Tongue (tissue), 2 donors: ENCODE measurements around the gene ACSF3. TPM values are rescaled to one million over a fixed set of nuclear protein-coding genes. Genes with fewer than 3 reads are reported as not detected.
A peak's percentile ranks its signal among the peaks of the same experiment; 100 is the strongest.

Source experiments
- DNase-seq: peaks from one replicate; pipeline ENCODE4 v3.0.0-alpha.2; 2015
- total RNA-seq: library from RNA; depleted of rRNA; stranded (reverse); fragments of >200 nt; gene quantifications from one replicate; pipeline ENCODE4 v1.2.3, GENCODE V29; 2014

The ACSF3 gene
- total RNA-seq, 1 donor from 2014 or later: 20.1 TPM

GRCh38 chr16:89201439-89202377, 108.1 kb downstream of the ACSF3 start:
- peak; percentile 87 for DNase-seq

GRCh38 chr16:89202422-89203215, 109.0 kb downstream of the ACSF3 start:
- DNase-seq: no peak

Other genes with a start within 250 kb of the ACSF3 start
- 18.4 TPM for gene GALNS, start 236.9 kb upstream of the ACSF3 start, total RNA-seq
- 17.1 TPM for gene TRAPPC2L, start 236.7 kb upstream of the ACSF3 start, total RNA-seq
- gene PABPN1L, start 227.2 kb upstream of the ACSF3 start, total RNA-seq: not detected
- 3.6 TPM for gene CBFA2T3, start 116.6 kb upstream of the ACSF3 start, total RNA-seq
- 72.0 TPM for gene CDH15, start 77.9 kb downstream of the ACSF3 start, total RNA-seq
- 0.21 TPM for gene SLC22A31, start 106.7 kb downstream of the ACSF3 start, total RNA-seq
- 37.5 TPM for gene ZNF778, start 123.9 kb downstream of the ACSF3 start, total RNA-seq